Muscle of leg (tissue), 11 donors: ENCODE results near the gene DNAH14. TPM values are rescaled to one million over a fixed set of nuclear protein-coding genes. Genes with fewer than 3 reads are reported as not detected.
"Not testable (repeated sequence)": the region's sequence is repeated elsewhere in the genome, so short reads cannot be mapped to it uniquely, and the experiment has no call there.

Experiments used
- DNase-seq: peaks from one replicate; pipeline ENCODE4 v3.0.0; 2013
- H3K27ac ChIP-seq: one replicate; pipeline ENCODE4 v1.5.1; 2013; ENCODE audit warnings: mild to moderate bottlenecking, low read length, control low read depth
- H3K27me3 ChIP-seq: one replicate; pipeline ENCODE4 v1.6.1; 2013; ENCODE audit warnings: low read length; ENCODE audit not compliant: control insufficient read depth, insufficient read depth
- H3K36me3 ChIP-seq: one replicate; pipeline ENCODE4 v1.6.1; 2013; ENCODE audit warnings: low read length; ENCODE audit not compliant: control insufficient read depth, insufficient read depth
- H3K4me1 ChIP-seq: one replicate; pipeline ENCODE4 v1.6.1; 2013; ENCODE audit warnings: low read length; ENCODE audit not compliant: control insufficient read depth, insufficient read depth
- H3K4me3 ChIP-seq: one replicate; pipeline ENCODE4 v1.5.1; 2013; ENCODE audit warnings: low read length, control low read depth
- H3K9me3 ChIP-seq: replicated peaks from 2 replicates; pipeline ENCODE4 v1.6.1; 2013; ENCODE audit warnings: low read depth, low read length; ENCODE audit not compliant: control insufficient read depth
- WGBS: methylation state at CpG from one replicate; pipeline ENCODE4 v1.1.5; 2013; ENCODE audit warnings: missing lambda C conversion rate; ENCODE audit not compliant: insufficient coverage; 5-methylcytosine and 5-hydroxymethylcytosine counted together
- polyA plus RNA-seq, 8 donors: library from polyadenylated mRNA; unstranded; fragments of 120-200 nt; gene quantifications; one replicate each; pipeline versions ENCODE4 v1.2.1 to v1.2.3, GENCODE V29; 2013; ENCODE audit warnings: inconsistent platforms in 1 of 8, low replicate concordance in 1 of 8; ENCODE audit not compliant: insufficient read length in 8 of 8, insufficient read depth in 1 of 8
- total RNA-seq: library from RNA; stranded (reverse); fragments of 120-200 nt; gene quantifications from one replicate; pipeline ENCODE4 v1.2.4, GENCODE V29; 2013

Gene DNAH14
- total and polyA plus RNA-seq, 9 donors, result 4.3 to 24.6 (median 6.2) TPM

- H3K4me3 ChIP-seq, result not testable (repeated sequence)
Observed at GRCh38 chr1:225229429-225229828, 300.0 kb downstream of the DNAH14 start.

GRCh38 chr1:225230483-225230882 lies 301.0 kb downstream of the DNAH14 start:
- no CpG with 5 or more reads among the region's 2 CpGs for WGBS
- Histone ChIP-seq H3K4me1 (no peaks in the 10 kb centered on the region), H3K9me3 (no peaks in the 10 kb centered on the region), H3K27ac (no peak overlapping the region), H3K36me3 (no peaks in the 10 kb centered on the region), H3K27me3 (no peaks in the 10 kb centered on the region), H3K4me3 (no peak overlapping the region)
- no peak for DNase-seq

More at GRCh38 chr1:225229429-225229828, 300.0 kb downstream of the DNAH14 start:
- H3K27ac ChIP-seq, H3K4me1 ChIP-seq, H3K27me3 ChIP-seq, DNase-seq, H3K9me3 ChIP-seq, H3K36me3 ChIP-seq: not testable (repeated sequence)

- not testable (repeated sequence) for H3K4me1 ChIP-seq
Observed at GRCh38 chr1:225232930-225233329, 303.5 kb downstream of the DNAH14 start.

GRCh38 chr1:225242611-225243010 lies 313.1 kb downstream of the DNAH14 start:
- WGBS, result no CpG with 5 or more reads among the region's 3 CpGs
- Histone ChIP-seq H3K27me3 (no peaks in the 10 kb centered on the region), H3K4me3 (no peak overlapping the region), H3K27ac (no peak overlapping the region), H3K4me1 (no peaks in the 10 kb centered on the region), H3K9me3 (peaks cover 5% of the 10 kb centered on the region), H3K36me3 (no peaks in the 10 kb centered on the region)
- no peak for DNase-seq

More at GRCh38 chr1:225232930-225233329, 303.5 kb downstream of the DNAH14 start:
- not testable (repeated sequence) for H3K9me3 ChIP-seq, H3K36me3 ChIP-seq, DNase-seq, H3K27me3 ChIP-seq, H3K27ac ChIP-seq, H3K4me3 ChIP-seq
- WGBS, result no CpG with 5 or more reads among the region's 1 CpG

- 46% methylated on average over 4 of the region's 4 CpGs for WGBS
- Histone ChIP-seq H3K4me3 (no peak overlapping the region), H3K27ac (no peak overlapping the region), H3K27me3 (no peaks in the 10 kb centered on the region), H3K9me3 (no peaks in the 10 kb centered on the region), H3K4me1 (no peaks in the 10 kb centered on the region), H3K36me3 (no peaks in the 10 kb centered on the region)
- peak; percentile 25 for DNase-seq
Observed at GRCh38 chr1:225250432-225250831, 321.0 kb downstream of the DNAH14 start.

GRCh38 chr1:225253173-225253572 lies 323.7 kb downstream of the DNAH14 start:
- no peak for DNase-seq
- H3K9me3 ChIP-seq, result no peaks in the 10 kb centered on the region

GRCh38 chr1:225253784-225254183 lies 324.3 kb downstream of the DNAH14 start:
- no peaks in the 10 kb centered on the region for H3K36me3 ChIP-seq
- H3K4me1 ChIP-seq, result no peaks in the 10 kb centered on the region
- no peaks in the 10 kb centered on the region for H3K27me3 ChIP-seq
- no peak for DNase-seq
- H3K9me3 ChIP-seq, result no peaks in the 10 kb centered on the region
- WGBS, result no CpG with 5 or more reads among the region's 3 CpGs
- no peak overlapping the region for H3K27ac ChIP-seq
- no peak overlapping the region for H3K4me3 ChIP-seq

More at GRCh38 chr1:225253173-225253572, 323.7 kb downstream of the DNAH14 start:
- Histone ChIP-seq H3K27ac (no peak overlapping the region), H3K36me3 (no peaks in the 10 kb centered on the region), H3K4me3 (no peak overlapping the region), H3K27me3 (no peaks in the 10 kb centered on the region), H3K4me1 (no peaks in the 10 kb centered on the region)
- WGBS, result 40% methylated on average over 1 of the region's 4 CpGs

- WGBS, result no CpG with 5 or more reads among the region's 4 CpGs
- Histone ChIP-seq H3K36me3 (no peaks in the 10 kb centered on the region), H3K9me3 (no peaks in the 10 kb centered on the region), H3K27ac (no peak overlapping the region), H3K4me1 (no peaks in the 10 kb centered on the region), H3K27me3 (no peaks in the 10 kb centered on the region), H3K4me3 (no peak overlapping the region)
- DNase-seq, result no peak
Observed at GRCh38 chr1:225254676-225255075, 325.2 kb downstream of the DNAH14 start.

- WGBS, result 80% methylated on average over 1 of the region's 2 CpGs
- Histone ChIP-seq H3K27ac (no peak overlapping the region), H3K36me3 (no peaks in the 10 kb centered on the region), H3K9me3 (no peaks in the 10 kb centered on the region), H3K4me3 (no peak overlapping the region), H3K4me1 (no peaks in the 10 kb centered on the region), H3K27me3 (no peaks in the 10 kb centered on the region)
- DNase-seq, result no peak
Observed at GRCh38 chr1:225257081-225257480, 327.6 kb downstream of the DNAH14 start.

- no peaks in the 10 kb centered on the region for H3K4me1 ChIP-seq
- H3K27ac ChIP-seq, result no peak overlapping the region
- no peaks in the 10 kb centered on the region for H3K36me3 ChIP-seq
- DNase-seq, result no peak
- no peak overlapping the region for H3K4me3 ChIP-seq
- H3K9me3 ChIP-seq, result no peaks in the 10 kb centered on the region
- H3K27me3 ChIP-seq, result no peaks in the 10 kb centered on the region
Observed at GRCh38 chr1:225258811-225259210, 329.3 kb downstream of the DNAH14 start.

- no peak for DNase-seq
- no peaks in the 10 kb centered on the region for H3K27me3 ChIP-seq
- 100% methylated on average over 1 of the region's 1 CpG for WGBS
- H3K4me3 ChIP-seq, result no peak overlapping the region
- H3K36me3 ChIP-seq, result no peaks in the 10 kb centered on the region
- no peaks in the 10 kb centered on the region for H3K9me3 ChIP-seq
- H3K27ac ChIP-seq, result no peak overlapping the region
- no peaks in the 10 kb centered on the region for H3K4me1 ChIP-seq
Observed at GRCh38 chr1:225259542-225259941, 330.1 kb downstream of the DNAH14 start.
